GM13977 (cell line): Measurements from ENCODE around the gene LARGE1.

Experiments
- DNase-seq: peaks from one replicate; pipeline ENCODE4 v3.0.0; 2012; ENCODE audit warnings: low spot score
- CTCF ChIP-seq: IDR thresholded peaks from 2 replicates; pipeline ENCODE4 v1.5.1; 2012; ENCODE audit warnings: mild to moderate bottlenecking, control low read depth; ENCODE audit not compliant: insufficient read depth; ENCODE audit errors: extremely low read depth, missing control alignments
- in situ Hi-C: fragments of 300-500 bp; cut with MboI; formaldehyde crosslinking; loops from one replicate; pipeline ENCODE4 v1.12.0; 2022; ENCODE audit warnings: low sequenced_read_pairs, low pct_unique_long_range_greater_than_20kb, mixed read lengths, inconsistent platforms; ENCODE audit not compliant: unreplicated experiment

The LARGE1 gene

GRCh38 chr22:33476716-33477115, 443.6 kb downstream of the LARGE1 start:
- in situ Hi-C loops: no loop called here
- no peak for DNase-seq
- no peak for TF ChIP-seq CTCF

GRCh38 chr22:33476206-33476605, 444.1 kb downstream of the LARGE1 start:
- no peak for DNase-seq
- TF ChIP-seq CTCF: no peak
- in situ Hi-C loops: no loop called here

- DNase-seq: no peak
- in situ Hi-C loops: no loop called here
- no peak for TF ChIP-seq CTCF
Measured at GRCh38 chr22:33474587-33474986, 445.7 kb downstream of the LARGE1 start.

GRCh38 chr22:33472462-33473344, 447.6 kb downstream of the LARGE1 start:
- in situ Hi-C loops: no loop called here
- no peak for TF ChIP-seq CTCF
- peak; percentile 57 for DNase-seq

- peak; percentile 23 for DNase-seq
- in situ Hi-C loops: no loop called here
- TF ChIP-seq CTCF: no peak
Measured at GRCh38 chr22:33470456-33470855, 449.8 kb downstream of the LARGE1 start.

DNA sequence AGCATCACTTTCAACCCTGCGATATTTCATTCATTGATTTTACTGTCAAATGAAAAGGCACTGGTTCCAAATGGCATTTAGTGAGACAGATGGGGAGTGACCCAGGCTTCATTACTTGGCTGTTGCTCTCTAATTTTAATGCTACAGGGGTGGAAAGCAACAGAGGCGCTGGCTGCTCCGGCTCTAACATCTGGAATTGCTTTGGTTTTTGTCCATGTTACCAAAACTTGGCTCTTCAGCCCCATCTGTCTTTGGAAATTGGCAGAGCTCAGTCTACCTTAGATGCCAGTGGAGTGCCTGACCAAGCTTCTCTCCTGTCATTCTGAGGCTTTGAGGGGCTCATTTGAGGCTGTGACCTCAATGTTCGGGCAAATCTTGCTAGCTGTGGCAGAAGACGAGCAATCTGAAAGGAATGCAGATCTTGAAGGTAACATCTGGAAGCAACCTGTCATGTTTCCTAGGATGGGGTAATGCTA, 452.6 kb downstream of the LARGE1 start:
- DNase-seq: no peak
- in situ Hi-C loops: no loop called here
- no peak for TF ChIP-seq CTCF
